ENCODE results near the gene MAG.
"Not testable (repeated sequence)": the region's sequence is repeated elsewhere in the genome, so short reads cannot be mapped to it uniquely, and the experiment has no call there.

The MAG gene

DNA sequence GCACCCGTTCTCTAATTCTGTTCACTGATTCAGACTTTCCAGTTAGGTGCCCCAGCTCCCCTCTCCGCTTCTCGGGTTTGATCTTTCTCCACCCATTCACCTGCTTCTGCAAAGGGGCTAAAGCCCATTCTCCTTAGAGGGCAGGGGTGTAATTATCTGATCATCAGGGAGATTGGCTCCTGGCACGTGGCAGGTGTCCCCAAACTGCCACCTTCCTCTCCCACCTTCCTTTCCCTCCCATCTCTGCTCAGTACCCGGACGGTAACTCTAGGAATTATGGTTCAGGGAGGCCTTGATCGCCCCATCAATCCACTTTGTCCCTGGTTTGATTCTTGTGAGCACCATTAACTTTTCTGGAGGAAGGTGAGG lies 56.0 kb downstream of the MAG start:
- no peak for DNase-seq

DNA sequence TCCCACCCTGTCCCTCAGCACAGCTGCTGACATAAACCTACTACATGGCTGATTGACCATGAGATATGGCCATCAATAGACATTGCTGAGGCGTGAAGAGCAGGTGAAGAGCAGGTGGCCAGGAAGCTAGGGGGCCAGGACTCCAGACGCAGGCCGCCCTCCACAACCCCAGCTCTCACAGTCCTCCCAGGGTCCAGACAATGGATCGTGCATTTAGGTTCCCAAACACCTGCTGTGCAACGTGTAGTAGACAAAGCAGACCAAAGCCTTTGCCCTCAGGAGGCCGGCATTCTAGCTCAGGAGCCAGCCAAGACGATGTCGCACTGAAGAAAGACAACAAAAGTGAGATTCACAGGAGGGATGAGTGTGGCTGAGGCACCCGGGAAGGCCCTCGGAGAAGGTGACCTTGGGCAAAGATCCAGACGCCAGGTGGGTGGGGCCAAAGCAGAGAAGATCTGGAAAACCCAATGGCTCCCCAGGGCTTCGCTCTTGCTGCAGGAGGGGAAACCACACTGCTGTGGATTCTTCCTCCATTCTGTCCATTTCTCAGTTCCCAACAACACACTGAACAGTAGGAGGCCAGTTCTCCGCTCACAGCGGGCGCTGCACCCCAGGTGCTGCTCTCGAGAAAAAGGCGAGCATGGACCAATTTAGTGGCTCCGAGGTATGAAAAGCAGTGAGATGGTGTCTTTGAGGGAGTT lies 57.1 kb downstream of the MAG start:
- no peak for DNase-seq

DNA sequence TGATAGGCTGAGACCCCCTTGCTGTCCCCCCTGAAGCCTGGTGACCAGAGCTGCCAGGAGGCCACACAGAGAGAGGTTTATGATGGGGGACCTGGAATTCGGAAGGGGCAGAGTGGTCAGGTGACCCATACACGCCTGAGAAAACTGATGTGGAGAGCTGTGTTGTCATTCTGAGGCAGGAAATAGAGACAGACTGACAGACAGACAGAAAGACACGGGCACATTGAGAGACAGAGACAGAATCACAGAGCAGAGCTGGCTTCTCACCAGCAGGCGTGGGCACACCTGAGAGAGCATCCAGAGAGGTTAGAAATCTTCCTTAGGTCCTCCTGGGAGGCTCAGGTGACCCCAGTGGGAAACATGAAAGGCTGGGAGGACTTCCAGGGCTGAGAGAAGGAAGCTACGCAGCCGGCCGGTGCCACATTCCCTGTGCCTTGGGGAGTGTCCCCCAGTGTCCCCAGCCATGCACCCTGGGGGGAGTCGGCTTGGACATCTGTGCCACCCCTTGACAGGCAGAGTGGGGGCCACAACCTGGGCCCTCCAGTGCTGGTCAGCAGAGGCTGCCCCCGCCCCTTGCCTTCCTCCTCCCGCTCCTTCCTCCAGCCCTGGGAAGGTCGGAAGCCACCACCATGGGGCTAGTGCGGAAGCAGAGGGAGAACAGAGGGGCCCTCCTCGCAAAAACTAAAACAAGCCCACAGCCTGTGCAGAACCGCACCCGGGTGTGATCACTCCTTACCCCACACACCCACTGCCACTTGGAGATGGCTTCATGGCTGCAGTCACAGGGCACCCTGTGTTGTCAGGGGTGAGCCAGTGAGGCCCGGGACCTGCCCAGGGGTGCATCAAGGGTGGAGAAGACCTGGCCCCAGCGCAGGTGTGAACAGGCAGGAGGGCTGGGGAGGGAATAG lies 57.9 kb downstream of the MAG start:
- DNase-seq, result no peak

DNA sequence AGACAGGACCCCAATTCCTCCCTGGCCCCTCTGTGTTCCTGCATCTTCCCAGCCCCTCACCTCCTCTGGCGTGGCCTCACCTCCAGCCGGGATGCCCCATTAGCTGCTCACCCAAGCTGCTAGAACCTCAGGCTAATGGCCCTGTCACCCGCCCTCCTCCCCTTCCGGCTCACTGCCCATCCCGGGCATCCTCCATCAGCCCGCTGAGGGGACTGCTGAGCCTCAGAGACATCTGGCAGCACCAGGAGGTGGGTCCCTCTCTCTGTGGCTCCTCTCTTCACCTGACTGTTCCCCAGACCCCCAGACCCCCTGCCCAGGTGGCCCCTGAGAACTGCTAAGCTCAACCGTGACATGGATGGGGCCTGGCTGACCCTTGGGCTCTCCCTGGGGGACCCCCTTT lies 58.6 kb downstream of the MAG start:
- DNase-seq, result no peak

DNA sequence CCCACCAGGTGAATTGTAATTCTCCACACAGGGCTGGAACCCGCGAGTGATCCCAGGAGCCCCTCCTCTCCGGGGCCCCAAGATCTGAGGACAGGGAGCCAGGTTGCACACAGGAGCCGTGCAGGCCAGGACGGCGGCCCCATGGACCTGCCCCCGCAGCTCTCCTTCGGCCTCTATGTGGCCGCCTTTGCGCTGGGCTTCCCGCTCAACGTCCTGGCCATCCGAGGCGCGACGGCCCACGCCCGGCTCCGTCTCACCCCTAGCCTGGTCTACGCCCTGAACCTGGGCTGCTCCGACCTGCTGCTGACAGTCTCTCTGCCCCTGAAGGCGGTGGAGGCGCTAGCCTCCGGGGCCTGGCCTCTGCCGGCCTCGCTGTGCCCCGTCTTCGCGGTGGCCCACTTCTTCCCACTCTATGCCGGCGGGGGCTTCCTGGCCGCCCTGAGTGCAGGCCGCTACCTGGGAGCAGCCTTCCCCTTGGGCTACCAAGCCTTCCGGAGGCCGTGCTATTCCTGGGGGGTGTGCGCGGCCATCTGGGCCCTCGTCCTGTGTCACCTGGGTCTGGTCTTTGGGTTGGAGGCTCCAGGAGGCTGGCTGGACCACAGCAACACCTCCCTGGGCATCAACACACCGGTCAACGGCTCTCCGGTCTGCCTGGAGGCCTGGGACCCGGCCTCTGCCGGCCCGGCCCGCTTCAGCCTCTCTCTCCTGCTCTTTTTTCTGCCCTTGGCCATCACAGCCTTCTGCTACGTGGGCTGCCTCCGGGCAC lies 59.6 kb downstream of the MAG start:
- DNase-seq, result no peak

DNA sequence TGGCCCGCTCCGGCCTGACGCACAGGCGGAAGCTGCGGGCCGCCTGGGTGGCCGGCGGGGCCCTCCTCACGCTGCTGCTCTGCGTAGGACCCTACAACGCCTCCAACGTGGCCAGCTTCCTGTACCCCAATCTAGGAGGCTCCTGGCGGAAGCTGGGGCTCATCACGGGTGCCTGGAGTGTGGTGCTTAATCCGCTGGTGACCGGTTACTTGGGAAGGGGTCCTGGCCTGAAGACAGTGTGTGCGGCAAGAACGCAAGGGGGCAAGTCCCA lies 60.2 kb downstream of the MAG start:
- DNase-seq, result no peak

DNA sequence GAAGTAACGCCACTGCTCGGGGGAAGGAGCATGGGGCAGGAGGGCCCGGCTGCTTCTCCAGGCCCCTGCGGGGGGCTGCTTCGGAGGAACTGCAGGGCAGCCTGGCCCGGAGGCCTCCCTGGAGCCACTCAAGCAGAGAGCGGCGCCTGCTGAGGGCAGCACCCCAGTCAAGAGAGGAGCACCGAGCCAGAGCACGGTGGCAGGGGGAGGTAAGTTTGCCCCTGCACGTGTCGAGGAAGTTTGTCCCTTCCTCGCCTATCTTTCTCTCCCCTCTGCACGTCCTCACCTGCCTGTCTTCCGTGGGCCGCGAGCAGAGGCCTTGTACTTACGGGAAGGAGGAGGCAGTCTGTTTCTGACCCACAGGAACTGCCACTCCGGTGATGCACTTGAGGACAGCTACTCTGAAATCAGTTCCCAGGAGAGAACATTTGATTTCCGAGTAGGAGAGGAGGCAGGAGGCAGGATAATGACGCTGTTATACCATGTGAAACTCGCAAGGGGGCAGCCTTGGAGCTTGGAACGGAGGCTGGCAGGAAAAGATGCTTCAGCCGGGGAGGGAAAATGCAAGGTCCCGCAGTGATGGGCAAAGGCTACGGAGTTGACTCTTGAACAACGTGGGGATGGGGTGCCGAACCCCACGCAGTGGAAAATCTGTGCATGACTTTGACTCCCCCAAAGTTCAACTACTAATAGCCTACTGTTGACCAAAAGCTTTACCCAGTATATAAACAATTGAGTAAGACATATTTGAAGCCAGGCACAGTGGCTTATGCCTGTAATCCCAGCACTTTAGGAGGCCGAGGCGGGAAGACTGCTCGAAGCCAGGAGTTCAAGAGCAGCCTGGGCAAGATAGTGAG lies 60.7 kb downstream of the MAG start:
- peak; percentile 84 for DNase-seq

DNA sequence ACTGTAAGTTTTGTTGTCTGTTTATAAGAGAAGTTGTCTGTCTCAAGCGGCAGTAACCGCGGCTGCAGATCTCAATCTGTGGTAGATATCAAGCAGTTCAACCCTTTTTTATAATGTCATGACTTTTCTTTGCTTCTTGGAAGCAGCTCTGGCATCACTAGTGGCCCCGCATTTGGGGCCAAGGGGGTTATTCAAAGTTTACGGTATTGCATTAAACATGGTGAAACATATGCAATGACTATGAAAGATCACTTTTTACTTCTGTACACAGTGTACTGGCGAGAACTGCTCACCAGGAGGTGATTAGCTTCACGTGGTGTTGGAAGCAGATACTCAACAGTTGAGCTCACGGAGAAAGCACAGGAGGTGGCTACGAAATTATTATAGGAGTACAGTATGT lies 61.7 kb downstream of the MAG start:
- no peak for DNase-seq

DNA sequence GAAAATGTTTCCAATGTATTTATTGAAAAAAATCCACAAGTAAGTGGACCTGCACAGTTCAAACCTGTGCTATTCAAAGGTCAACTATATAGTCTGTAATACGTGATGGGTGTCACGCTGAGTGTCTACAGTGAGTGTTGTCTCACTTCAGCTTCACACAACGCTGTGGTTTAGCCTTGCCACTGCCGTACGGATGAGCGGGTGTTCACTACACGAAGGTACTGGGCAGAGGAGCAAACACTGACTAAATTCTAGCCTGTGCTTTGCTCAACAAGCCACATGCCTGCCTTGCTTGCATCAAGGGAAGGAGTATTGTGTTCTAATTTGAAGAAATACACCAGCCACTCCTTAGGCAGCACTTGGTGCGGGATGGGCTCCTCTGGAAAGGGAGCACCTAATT lies 62.9 kb downstream of the MAG start:
- no peak for DNase-seq

DNA sequence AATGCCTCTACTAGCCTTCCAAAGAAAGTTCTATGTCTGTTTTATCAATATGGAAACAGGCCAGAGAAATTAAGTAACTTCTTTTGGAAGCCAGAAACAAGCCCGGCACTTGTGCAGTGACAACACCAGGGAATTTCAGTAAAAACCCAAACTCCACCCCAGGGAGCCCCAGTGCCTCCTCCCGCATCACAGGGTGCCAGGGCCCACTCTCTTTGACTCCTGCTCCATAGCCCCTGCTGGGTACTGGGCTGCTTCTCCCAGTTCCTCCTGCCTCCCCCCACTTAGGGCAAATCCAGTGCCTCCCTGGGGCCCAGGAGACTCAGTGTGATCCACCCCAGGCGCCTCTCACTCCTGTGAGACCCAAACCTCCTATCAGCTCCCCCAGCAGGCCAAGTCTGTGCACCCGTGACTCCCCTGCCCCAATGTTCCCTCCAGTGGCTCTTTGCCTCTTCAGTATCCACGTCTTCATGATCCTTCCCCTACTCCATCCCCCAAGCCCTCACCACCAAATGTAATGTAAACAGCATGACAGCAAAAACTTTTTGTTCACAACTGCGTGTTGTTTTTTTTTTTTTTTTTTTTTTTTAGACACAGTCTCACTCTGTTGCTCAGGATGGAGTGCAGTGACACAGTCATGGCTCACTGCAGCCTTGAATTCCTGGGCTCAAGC lies 64.0 kb downstream of the MAG start:
- DNase-seq, result no peak

DNA sequence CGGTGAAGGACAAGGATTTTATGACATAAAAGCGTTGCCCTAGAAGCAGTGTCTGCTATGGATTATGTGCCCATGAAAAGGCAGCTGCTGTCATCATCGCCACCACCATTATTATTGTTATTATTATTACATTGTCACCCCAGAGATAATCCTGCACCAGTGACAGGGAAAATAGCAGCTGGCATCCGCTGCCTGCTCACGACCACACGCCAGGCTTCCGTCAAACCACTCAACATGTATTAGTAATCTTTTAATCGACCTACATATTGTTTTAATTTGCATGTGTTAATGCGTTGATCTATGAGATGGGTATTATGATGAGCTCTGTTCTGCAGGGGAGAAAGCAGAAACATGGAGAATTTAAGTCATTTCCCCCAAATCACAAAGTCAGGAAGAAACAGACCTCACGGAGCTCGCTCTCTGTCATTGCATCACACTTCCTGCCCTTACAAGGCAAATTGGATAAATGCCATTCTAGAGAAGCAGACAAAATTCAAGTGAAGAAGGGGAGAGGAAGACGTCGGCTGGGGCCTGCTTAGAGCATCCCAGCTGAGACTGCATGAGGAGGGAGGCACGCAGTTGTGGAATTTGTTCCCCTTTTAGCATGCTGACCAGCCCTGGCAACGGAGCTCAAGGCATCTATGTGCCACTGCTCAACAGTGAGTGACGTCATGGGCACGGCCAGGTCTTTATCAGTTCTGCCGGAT lies 66.1 kb downstream of the MAG start, which contains the start of gene FFAR3:
FFAR3 (plus strand) TSS at position 594 of the 707 bp plus-strand sequence. CDS start 431 bp downstream, outside the sequence.
- no peak for DNase-seq

DNA sequence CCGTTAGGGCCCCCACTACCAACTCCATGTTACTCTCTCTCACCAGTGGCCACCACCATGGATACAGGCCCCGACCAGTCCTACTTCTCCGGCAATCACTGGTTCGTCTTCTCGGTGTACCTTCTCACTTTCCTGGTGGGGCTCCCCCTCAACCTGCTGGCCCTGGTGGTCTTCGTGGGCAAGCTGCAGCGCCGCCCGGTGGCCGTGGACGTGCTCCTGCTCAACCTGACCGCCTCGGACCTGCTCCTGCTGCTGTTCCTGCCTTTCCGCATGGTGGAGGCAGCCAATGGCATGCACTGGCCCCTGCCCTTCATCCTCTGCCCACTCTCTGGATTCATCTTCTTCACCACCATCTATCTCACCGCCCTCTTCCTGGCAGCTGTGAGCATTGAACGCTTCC lies 66.9 kb downstream of the MAG start:
- not testable (repeated sequence) for DNase-seq

DNA sequence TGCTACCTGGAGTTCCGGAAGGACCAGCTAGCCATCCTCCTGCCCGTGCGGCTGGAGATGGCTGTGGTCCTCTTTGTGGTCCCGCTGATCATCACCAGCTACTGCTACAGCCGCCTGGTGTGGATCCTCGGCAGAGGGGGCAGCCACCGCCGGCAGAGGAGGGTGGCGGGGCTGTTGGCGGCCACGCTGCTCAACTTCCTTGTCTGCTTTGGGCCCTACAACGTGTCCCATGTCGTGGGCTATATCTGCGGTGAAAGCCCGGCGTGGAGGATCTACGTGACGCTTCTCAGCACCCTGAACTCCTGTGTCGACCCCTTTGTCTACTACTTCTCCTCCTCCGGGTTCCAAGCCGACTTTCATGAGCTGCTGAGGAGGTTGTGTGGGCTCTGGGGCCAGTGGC lies 67.4 kb downstream of the MAG start:
- not testable (repeated sequence) for DNase-seq

DNA sequence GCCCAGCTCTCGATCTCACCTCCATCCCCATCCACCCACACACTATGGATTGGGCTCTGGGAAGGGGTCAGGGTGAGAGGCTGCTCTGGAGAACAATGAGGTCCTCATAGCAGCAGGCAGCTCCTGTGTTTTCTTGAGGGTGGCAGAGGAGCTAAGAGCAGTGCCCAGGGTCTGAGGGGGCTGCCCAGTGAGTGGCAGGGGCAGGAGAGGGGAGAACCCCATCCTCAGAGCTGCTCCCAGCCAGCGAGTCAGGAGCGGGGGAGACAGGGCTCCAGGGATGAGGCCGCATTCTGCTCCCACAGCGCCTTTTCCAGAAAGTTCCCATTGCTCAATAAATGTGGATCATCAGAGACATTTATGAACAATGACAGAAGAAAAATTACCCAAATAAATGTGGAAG lies 68.1 kb downstream of the MAG start:
- DNase-seq, result not testable (repeated sequence)

DNA sequence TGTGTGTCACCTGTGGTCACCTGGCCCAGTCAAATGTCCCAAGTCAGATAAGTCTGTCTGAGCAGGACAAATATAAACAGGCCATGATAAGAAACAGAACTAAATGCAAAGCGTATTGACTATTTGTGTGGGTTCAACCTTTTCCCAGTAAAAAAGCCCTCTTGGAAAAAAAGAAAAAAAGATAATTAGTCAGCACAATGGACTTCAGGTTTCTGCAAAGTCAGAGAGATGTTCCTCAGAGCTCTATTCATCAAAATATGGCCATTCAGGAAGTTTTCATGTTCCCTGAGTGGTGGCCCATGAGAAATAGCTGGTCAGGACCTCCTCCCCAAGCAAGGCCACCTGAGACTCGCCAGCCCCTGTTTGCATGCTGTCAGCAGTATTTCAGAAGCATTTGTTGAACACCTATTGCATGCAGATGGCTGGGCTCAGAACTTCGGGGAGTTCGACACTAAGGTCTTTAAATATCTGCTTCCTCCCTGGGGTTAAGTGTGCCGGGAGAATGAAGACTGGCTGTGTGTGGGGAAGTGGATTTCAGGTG lies 69.0 kb downstream of the MAG start:
- no peak for DNase-seq

DNA sequence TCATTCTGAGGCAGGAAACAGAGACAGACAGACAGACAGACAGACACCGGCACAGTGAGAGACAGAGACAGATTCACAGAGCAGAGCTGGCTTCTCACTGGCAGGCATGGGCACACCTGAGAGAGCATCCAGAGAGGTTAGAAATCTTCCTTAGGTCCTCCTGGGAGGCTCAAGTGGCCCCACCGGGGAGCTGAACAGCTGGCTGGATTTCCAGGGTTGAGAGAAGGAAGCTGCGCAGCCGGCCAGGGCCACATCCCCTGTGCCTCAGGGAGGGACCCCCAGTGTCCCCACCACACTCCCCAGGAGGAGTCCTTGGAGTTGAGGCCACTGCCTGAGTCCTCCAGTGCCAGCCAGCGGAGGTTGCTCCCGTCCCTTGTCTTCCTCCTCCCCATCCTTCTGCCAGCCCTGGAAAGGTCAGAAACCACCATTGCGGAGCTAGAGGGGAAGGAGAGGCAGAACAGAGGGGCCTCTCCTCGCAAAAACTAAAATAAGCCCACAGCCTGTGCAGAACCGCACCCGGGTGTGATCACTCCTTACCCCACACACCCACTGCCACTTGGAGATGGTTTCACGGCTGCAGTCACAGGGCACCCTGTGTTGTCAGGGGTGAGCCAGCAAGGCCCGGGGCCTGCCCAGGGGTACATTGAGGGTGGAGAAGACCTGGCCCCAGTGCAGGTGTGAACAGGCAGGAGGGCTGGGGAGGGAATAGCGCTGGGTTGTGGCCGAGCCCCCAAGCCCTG lies 70.5 kb downstream of the MAG start:
- no peak for DNase-seq

DNA sequence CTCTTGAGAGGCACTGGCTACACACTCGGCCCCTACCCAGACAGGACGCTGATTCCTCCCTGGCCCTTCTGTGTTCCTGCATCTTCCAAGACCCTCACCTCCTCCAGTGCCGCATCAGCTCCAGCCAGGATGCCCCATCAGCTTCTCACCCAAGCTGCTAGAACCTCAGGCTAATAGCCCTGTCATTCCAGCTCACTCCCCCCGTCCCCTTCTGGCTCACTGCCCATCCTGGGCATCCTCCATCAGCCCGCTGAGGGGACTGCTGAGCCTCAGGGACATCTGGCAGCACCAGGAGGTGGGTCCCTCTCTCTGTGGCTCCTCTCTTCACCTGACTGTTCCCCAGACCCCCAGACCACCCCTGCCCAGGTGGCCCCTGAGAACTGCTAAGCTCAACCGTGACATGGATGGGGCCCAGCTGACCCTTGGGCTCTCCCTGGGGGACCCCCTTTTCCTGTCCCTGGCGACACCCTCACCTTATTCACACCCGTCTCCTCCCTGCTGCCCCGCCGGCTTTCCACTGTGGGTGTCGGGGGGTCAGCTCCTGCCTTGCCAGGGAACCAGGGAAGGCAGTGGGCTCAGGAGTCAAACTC lies 71.1 kb downstream of the MAG start:
- DNase-seq, result no peak

Data from activated CD4-positive, alpha-beta T cell treated with anti-CD3 and anti-CD28 coated beads for 48 hours (primary cell).